Endothelial cell of umbilical vein (primary cell): Measurements from ENCODE around the gene SLAMF8.

Experiments
- CTCF ChIP-seq, 2 donors: IDR thresholded peaks; 1 replicate in 1 of 2; 2 replicates in 1 of 2; pipeline ENCODE4 v1.5.1; 2011; ENCODE audit warnings: low read length in 2 of 2, mild to moderate bottlenecking in 2 of 2, moderate library complexity in 2 of 2, control low read depth in 1 of 2, inconsistent platforms in 1 of 2, low read depth in 1 of 2; ENCODE audit not compliant: insufficient read depth in 1 of 2; ENCODE audit errors: extremely low read depth in 1 of 2
- EZH2 ChIP-seq: IDR thresholded peaks from 2 replicates; pipeline ENCODE4 v1.6.1; 2012; ENCODE audit warnings: borderline replicate concordance, low read depth, mild to moderate bottlenecking, moderate library complexity, low read length, inconsistent platforms; ENCODE audit not compliant: severe bottlenecking
- FOS ChIP-seq: IDR thresholded peaks from 2 replicates; pipeline ENCODE4 v1.6.1; 2011; ENCODE audit warnings: mild to moderate bottlenecking, low read length, moderate library complexity, borderline replicate concordance; ENCODE audit not compliant: insufficient read depth
- GATA2 ChIP-seq: IDR thresholded peaks from 2 replicates; pipeline ENCODE4 v1.7.0; 2011; ENCODE audit warnings: low read depth, mild to moderate bottlenecking, moderate library complexity, mixed read lengths, low read length; ENCODE audit not compliant: insufficient read length, insufficient read depth
- JUN ChIP-seq: IDR thresholded peaks from 2 replicates; pipeline ENCODE4 v1.6.1; 2011; ENCODE audit warnings: borderline replicate concordance, low read depth; ENCODE audit not compliant: insufficient read length, insufficient read depth
- MAX ChIP-seq: IDR thresholded peaks from 2 replicates; pipeline ENCODE4 v1.6.1; 2011; ENCODE audit not compliant: insufficient read depth, insufficient read length
- MYC ChIP-seq: IDR thresholded peaks from one replicate; pipeline ENCODE4 v1.6.1; 2011; ENCODE audit warnings: mild to moderate bottlenecking, low read depth, low read length
- POLR2A ChIP-seq: IDR thresholded peaks from 2 replicates; pipeline ENCODE4 v1.6.1; 2012; ENCODE audit warnings: low read depth, mild to moderate bottlenecking, control low read depth, low read length
- POLR2AphosphoS5 ChIP-seq: IDR thresholded peaks from 2 replicates; pipeline ENCODE4 v1.6.1; 2012; ENCODE audit warnings: low read depth, mild to moderate bottlenecking, control low read depth, low read length, moderate library complexity; ENCODE audit not compliant: insufficient read depth

GRCh38 chr1:159800177-159800930 is 26.3 kb upstream of the SLAMF8 start:
- TF ChIP-seq EZH2 (no peak), CTCF (IDR thresholded peaks at IDR 0.05; ENCODE audit: extremely low read depth in 1 of 2, insufficient read depth in 1 of 2, low read depth in 1 of 2, low read length in 2 of 2) (no peak), POLR2A (no peak), JUN (no peak), GATA2 (no peak), POLR2AphosphoS5 (no peak), MYC (no peak), MAX (no peak), FOS (no peak)
